Esophagus muscularis mucosa (tissue), 3 donors: ENCODE data around the gene CDHR5.

ENCODE experiments used
- CTCF ChIP-seq, 3 experiments: fragments of 200-600 bp in 2 of 3; fragments of 450-650 bp in 1 of 3; sonication (generic) in 2 of 3; IDR thresholded peaks; one replicate each; pipeline ENCODE4 v1.5.1; 2017 to 2019; ENCODE audit warnings: antibody characterized with exemption in 3 of 3, mild to moderate bottlenecking in 2 of 3, moderate library complexity in 1 of 3
- POLR2AphosphoS5 ChIP-seq, 2 donors: sonication (generic); formaldehyde crosslinking; IDR thresholded peaks; one replicate each; pipeline ENCODE4 v1.6.1; 2017; ENCODE audit warnings: antibody characterized with exemption in 2 of 2

GRCh38 chr11:657691-658126 lies 33.0 kb upstream of the CDHR5 start:
- TF ChIP-seq POLR2AphosphoS5 (IDR thresholded peaks at IDR 0.05) (no peak), CTCF (IDR thresholded peaks at IDR 0.05) (no peak)
